ENCODE measurements around the gene NT5C.
A peak's percentile ranks its signal among the peaks of the same experiment; 100 is the strongest.

Gene NT5C

GRCh38 chr17:75093548-75094158, 37.9 kb downstream of the NT5C start:
- H3K4me3 ChIP-seq (ENCODE audit: low read depth, low read length) = no peak overlapping the region
- no peak for TF ChIP-seq CTCF (IDR thresholded peaks at IDR 0.05; ENCODE audit: low read depth, low read length, missing control alignments)
- no peaks in the 10 kb centered on the region for H3K36me3 ChIP-seq (replicated peaks)
- no peaks in the 10 kb centered on the region for H3K27me3 ChIP-seq (replicated peaks)
- no peak overlapping the region for H3K27ac ChIP-seq
- no peak for DNase-seq
- in situ Hi-C loops (cut with HindIII; ENCODE audit: low pct_ligation_motif_present, low sequenced_read_pairs) = no loop called here

GRCh38 chr17:75091855-75092327, 39.7 kb downstream of the NT5C start:
- no peaks in the 10 kb centered on the region for H3K27me3 ChIP-seq (replicated peaks)
- no peak overlapping the region for H3K4me3 ChIP-seq (ENCODE audit: low read depth, low read length)
- H3K36me3 ChIP-seq (replicated peaks) = no peaks in the 10 kb centered on the region
- H3K27ac ChIP-seq = no peak overlapping the region
- TF ChIP-seq CTCF (IDR thresholded peaks at IDR 0.05; ENCODE audit: low read depth, low read length, missing control alignments) = no peak
- DNase-seq = no peak
- in situ Hi-C loops (cut with HindIII; ENCODE audit: low pct_ligation_motif_present, low sequenced_read_pairs) = no loop called here

DNA sequence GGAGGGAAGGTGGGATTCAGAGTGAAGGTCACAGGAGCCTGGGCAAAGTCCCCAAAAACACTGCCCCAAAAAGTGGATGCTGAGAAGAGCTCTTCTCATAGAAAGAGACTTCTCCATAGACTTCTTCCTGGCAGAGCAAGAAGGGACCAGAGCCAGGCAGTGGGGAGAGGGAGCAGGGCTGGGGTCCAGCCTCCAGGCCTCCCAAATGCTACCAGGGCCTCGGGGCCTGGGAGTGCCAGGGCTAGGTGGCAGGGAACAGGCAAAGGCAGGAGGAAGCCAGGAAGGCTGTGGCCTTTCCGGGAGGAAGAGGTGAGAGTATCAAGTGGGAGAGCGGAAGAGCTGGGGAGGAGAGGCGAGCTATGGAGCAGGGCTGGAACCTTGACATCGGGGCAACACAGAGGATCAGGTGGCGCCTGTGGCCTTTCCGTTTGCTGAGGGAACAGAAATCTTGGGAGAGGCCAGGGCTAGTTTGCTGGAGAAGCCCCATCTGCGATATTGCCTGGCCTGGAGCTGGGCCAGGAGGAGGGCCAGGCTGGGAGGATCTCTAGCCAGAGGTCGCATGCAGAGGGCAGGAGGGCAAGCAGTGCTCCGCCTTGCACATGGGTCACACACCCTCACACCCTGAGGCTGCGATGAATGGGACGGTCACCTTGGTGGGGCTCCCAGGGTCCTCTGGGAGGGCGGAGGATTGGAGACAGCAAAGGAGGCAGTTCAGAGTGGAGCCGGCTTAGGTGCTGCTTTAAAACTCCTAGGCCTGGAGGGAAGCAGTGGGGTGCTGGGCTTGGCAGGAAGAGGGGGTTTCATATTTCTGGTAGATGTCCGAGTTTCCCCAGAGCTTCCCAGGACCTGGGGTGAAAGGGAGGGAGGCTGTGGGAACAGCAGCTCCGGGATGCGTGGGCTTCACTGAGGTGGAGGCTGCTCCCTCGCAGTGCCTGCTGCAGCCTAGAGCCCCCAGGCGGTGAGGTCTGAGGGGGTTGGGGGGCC, 40.4 kb downstream of the NT5C start:
- Histone ChIP-seq H3K27ac (no peak overlapping the region), H3K27me3 (replicated peaks) (no peaks in the 10 kb centered on the region), H3K36me3 (replicated peaks) (no peaks in the 10 kb centered on the region), H3K4me3 (ENCODE audit: low read depth, low read length) (no peak overlapping the region)
- DNase-seq = no peak
- in situ Hi-C loops (cut with HindIII; ENCODE audit: low pct_ligation_motif_present, low sequenced_read_pairs) = no loop called here
- TF ChIP-seq CTCF (IDR thresholded peaks at IDR 0.05; ENCODE audit: low read depth, low read length, missing control alignments) = no peak

- H3K27ac ChIP-seq = no peak overlapping the region
- DNase-seq = no peak
- no peaks in the 10 kb centered on the region for H3K36me3 ChIP-seq (replicated peaks)
- peak overlapping the region; percentile 58 for H3K4me3 ChIP-seq (ENCODE audit: low read depth, low read length)
- TF ChIP-seq CTCF (IDR thresholded peaks at IDR 0.05; ENCODE audit: low read depth, low read length, missing control alignments) = no peak
- in situ Hi-C loops (cut with HindIII; ENCODE audit: low pct_ligation_motif_present, low sequenced_read_pairs) = no loop called here
- no peaks in the 10 kb centered on the region for H3K27me3 ChIP-seq (replicated peaks)
These were observed 42.8 kb downstream of the NT5C start for GRCh38 chr17:75088465-75089417.

DNA sequence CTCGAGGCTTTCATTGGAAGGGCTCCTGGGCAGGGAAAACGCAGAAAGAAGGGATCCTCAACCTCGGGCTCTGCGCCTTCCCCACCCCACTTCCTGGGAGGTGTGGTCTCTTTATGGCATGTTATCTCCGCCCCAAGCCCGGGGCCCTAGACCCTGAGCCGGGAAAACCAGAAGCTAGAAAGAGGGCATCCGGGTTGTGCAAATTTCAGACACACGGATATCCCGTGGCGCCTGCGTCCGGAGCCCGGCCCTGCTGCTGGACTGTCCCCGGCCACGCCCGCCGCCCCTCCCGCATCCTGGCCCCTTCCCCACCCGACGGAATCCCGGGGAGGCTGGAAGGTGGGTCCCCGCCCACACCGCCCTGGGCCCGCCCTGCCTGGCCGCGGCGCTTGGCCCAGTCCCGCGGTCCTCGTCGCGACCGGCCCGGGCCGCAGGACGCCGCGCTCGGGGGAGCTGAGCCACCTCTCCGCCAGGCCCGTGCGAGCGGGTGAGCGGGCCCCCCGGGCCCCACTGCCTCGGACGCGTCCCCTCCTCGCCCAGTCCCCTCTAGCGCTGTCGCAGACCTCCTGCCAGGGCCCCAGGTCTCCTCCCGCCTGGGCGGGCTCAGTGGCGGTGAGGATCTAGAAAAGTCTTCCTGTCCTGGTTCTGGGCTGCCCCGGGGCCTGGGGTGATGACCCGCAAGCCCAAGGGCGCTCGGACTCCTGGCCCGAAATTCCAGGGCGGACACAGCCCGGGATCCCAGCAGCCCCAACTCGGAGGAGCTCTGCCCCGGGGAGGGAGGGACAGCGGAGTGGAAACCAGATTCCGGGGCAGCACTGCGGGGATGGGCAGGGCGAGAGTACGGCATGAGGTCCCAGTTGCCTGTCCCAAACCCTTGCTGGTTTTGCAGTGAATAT, 43.7 kb downstream of the NT5C start, which contains the start of gene SLC16A5:
SLC16A5 (plus strand) TSS at position 397 of the 896 bp plus-strand sequence. CDS start 5,683 bp downstream, outside the sequence.
- in situ Hi-C loops (cut with HindIII; ENCODE audit: low pct_ligation_motif_present, low sequenced_read_pairs) = no loop called here
- TF ChIP-seq CTCF (IDR thresholded peaks at IDR 0.05; ENCODE audit: low read depth, low read length, missing control alignments) = no peak
- Histone ChIP-seq H3K27me3 (replicated peaks) (no peaks in the 10 kb centered on the region), H3K4me3 (ENCODE audit: low read depth, low read length) (peak within 1 kb of the TSS; percentile 58), H3K36me3 (replicated peaks) (no peaks in the 10 kb centered on the region), H3K27ac (no peak within 1 kb of the TSS)
- DNase-seq = peak; percentile 50
